ENCODE data around the gene SLC22A31. TPM values are rescaled to one million over a fixed set of nuclear protein-coding genes. Genes with fewer than 3 reads are reported as not detected.

SLC22A31 gene
- total RNA-seq, 1 experiment from 2014 or later: 0.47 TPM

GRCh38 chr16:89173174-89173921 lies 27.0 kb downstream of the SLC22A31 start:
- no peaks in the 10 kb centered on the region for H3K36me3 ChIP-seq (ENCODE audit: insufficient read depth, low read length, poor library complexity, severe bottlenecking)
- no peak overlapping the region for H3K4me3 ChIP-seq (ENCODE audit: low read depth, low read length, poor library complexity, severe bottlenecking)
- no TSS peak for BruUV-seq (replicated peaks)
- ChIA-PET CTCF (no interaction called here), POLR2A (ENCODE audit: low non-redundant PET) (no interaction called here)
- TF ChIP-seq CTCF (conservative IDR thresholded peaks at IDR 0.05; ENCODE audit: low read depth, low read length) (no peak), EZH2 (IDR thresholded peaks at IDR 0.05; ENCODE audit: borderline replicate concordance, low read depth, low read length, poor library complexity, severe bottlenecking) (no peak)
- no peak overlapping the region for H3K27ac ChIP-seq (ENCODE audit: low read depth, low read length, poor library complexity, severe bottlenecking)
- H3K9me3 ChIP-seq (ENCODE audit: low read depth, low read length, poor library complexity, severe bottlenecking): no peaks in the 10 kb centered on the region
- intact Hi-C loops (cut with micrococcal nuclease; ENCODE audit: unreplicated experiment): loop anchor here (5.0 kb wide), 1 partner anchor 361 kb away; the partner anchor contains the start of gene APRT
- peaks cover 4% of the 10 kb centered on the region for H3K4me1 ChIP-seq (ENCODE audit: insufficient read depth, low read length, poor library complexity, severe bottlenecking)
- DNase-seq (ENCODE audit: low spot score): no peak
- H3K27me3 ChIP-seq (replicated peaks; ENCODE audit: insufficient read depth, low read depth, low read length, poor library complexity): no peaks in the 10 kb centered on the region

- CTCF ChIA-PET: no interaction called here
- H3K27ac ChIP-seq (ENCODE audit: low read depth, low read length, poor library complexity, severe bottlenecking): no peak overlapping the region
- H3K9me3 ChIP-seq (ENCODE audit: low read depth, low read length, poor library complexity, severe bottlenecking): no peaks in the 10 kb centered on the region
- no peak overlapping the region for H3K4me3 ChIP-seq (ENCODE audit: low read depth, low read length, poor library complexity, severe bottlenecking)
- no peaks in the 10 kb centered on the region for H3K27me3 ChIP-seq (replicated peaks; ENCODE audit: insufficient read depth, low read depth, low read length, poor library complexity)
- no TSS peak for BruUV-seq (replicated peaks)
- H3K4me1 ChIP-seq (ENCODE audit: insufficient read depth, low read length, poor library complexity, severe bottlenecking): peaks cover 4% of the 10 kb centered on the region
- intact Hi-C loops (cut with micrococcal nuclease; ENCODE audit: unreplicated experiment): loop anchor here (5.0 kb wide), 1 partner anchor 360 kb away; the partner anchor contains the start of gene APRT
- no peak for DNase-seq (ENCODE audit: low spot score)
- POLR2A ChIA-PET (ENCODE audit: low non-redundant PET): no interaction called here
- no peaks in the 10 kb centered on the region for H3K36me3 ChIP-seq (ENCODE audit: insufficient read depth, low read length, poor library complexity, severe bottlenecking)
- TF ChIP-seq EZH2 (IDR thresholded peaks at IDR 0.05; ENCODE audit: borderline replicate concordance, low read depth, low read length, poor library complexity, severe bottlenecking) (no peak), CTCF (conservative IDR thresholded peaks at IDR 0.05; ENCODE audit: low read depth, low read length) (no peak)
Measured at GRCh38 chr16:89172528-89173173, 27.7 kb downstream of the SLC22A31 start.

GRCh38 chr16:89172171-89172527 lies 28.2 kb downstream of the SLC22A31 start:
- DNase-seq (ENCODE audit: low spot score): no peak
- H3K27me3 ChIP-seq (replicated peaks; ENCODE audit: insufficient read depth, low read depth, low read length, poor library complexity): no peaks in the 10 kb centered on the region
- BruUV-seq (replicated peaks): no TSS peak
- peaks cover 4% of the 10 kb centered on the region for H3K4me1 ChIP-seq (ENCODE audit: insufficient read depth, low read length, poor library complexity, severe bottlenecking)
- no peaks in the 10 kb centered on the region for H3K36me3 ChIP-seq (ENCODE audit: insufficient read depth, low read length, poor library complexity, severe bottlenecking)
- no peak for TF ChIP-seq CTCF (conservative IDR thresholded peaks at IDR 0.05; ENCODE audit: low read depth, low read length)
- no peak for TF ChIP-seq EZH2 (IDR thresholded peaks at IDR 0.05; ENCODE audit: borderline replicate concordance, low read depth, low read length, poor library complexity, severe bottlenecking)
- H3K9me3 ChIP-seq (ENCODE audit: low read depth, low read length, poor library complexity, severe bottlenecking): no peaks in the 10 kb centered on the region
- H3K27ac ChIP-seq (ENCODE audit: low read depth, low read length, poor library complexity, severe bottlenecking): no peak overlapping the region
- intact Hi-C loops (cut with micrococcal nuclease; ENCODE audit: unreplicated experiment): loop anchor here (5.0 kb wide), 1 partner anchor 360 kb away; the partner anchor contains the start of gene APRT
- POLR2A ChIA-PET (ENCODE audit: low non-redundant PET): no interaction called here
- CTCF ChIA-PET: no interaction called here
- H3K4me3 ChIP-seq (ENCODE audit: low read depth, low read length, poor library complexity, severe bottlenecking): no peak overlapping the region

Measured in A673 (cell line).